ENCODE results near the gene CUX1. TPM values are rescaled to one million over a fixed set of nuclear protein-coding genes. Genes with fewer than 3 reads are reported as not detected.

CUX1 gene
- total and polyA plus RNA-seq, 12 donors, result 34.5 to 176 (median 145) TPM

GRCh38 chr7:101814991-101815825, 2.2 kb upstream of the CUX1 start:
- intact Hi-C loops (cut with DNase I), result loop anchor here in 9 of 10 donors (1.0 to 10.0 kb wide), 18 partner anchors 42 to 422 kb away; no protein-coding TSS in a partner anchor
- peak; percentile 35 to 70 (median 58) for ATAC-seq
- H3K36me3 ChIP-seq, result peaks cover 0 to 5% (median 0%) of the 10 kb centered on the region in 9 donors
- peak; percentile 40 to 63 for DNase-seq
- H3K4me1 ChIP-seq, result peaks cover 5 to 45% (median 35%) of the 10 kb centered on the region in 9 donors
- H3K27ac ChIP-seq, result peak overlapping the region; percentile 47 to 85 (median 74)
- peaks cover 0 to 7% (median 0%) of the 10 kb centered on the region in 7 donors for H3K27me3 ChIP-seq
- no peaks in the 10 kb centered on the region for H3K9me3 ChIP-seq
- H3K4me3 ChIP-seq, result peak overlapping the region; percentile 55 to 91 (median 81)
- TF ChIP-seq CTCF (IDR thresholded peaks at IDR 0.05), result peak; percentile 35 to 66 (median 47)
- WGBS, 2 donors, result 0% methylated on average over 62 to 84 of the region's 89 CpGs

GRCh38 chr7:101815826-101816594, 1.4 kb upstream of the CUX1 start:
- intact Hi-C loops (cut with DNase I), result loop anchor here in 9 of 10 donors (2.0 to 10.0 kb wide), 14 partner anchors 41 to 421 kb away; no protein-coding TSS in a partner anchor
- peak overlapping the region in 9 of 10 donors; percentile 67 to 91 (median 87) for H3K4me3 ChIP-seq
- 1% methylated on average over 37 to 59 of the region's 113 CpGs for WGBS, 2 donors
- TF ChIP-seq CTCF (IDR thresholded peaks at IDR 0.05), result peak in 5 of 9 donors; percentile 5 to 40 (median 34)
- ATAC-seq (peak; percentile 75 to 86 (median 78)), DNase-seq (peak; percentile 74 to 76)
- peak overlapping the region; percentile 50 to 87 (median 76) for H3K27ac ChIP-seq
- peaks cover 0 to 5% (median 0%) of the 10 kb centered on the region in 9 donors for H3K36me3 ChIP-seq
- H3K27me3 ChIP-seq, result peaks cover 0 to 6% (median 0%) of the 10 kb centered on the region in 7 donors
- no peaks in the 10 kb centered on the region for H3K9me3 ChIP-seq
- H3K4me1 ChIP-seq, result peaks cover 5 to 51% (median 35%) of the 10 kb centered on the region in 9 donors

GRCh38 chr7:101816595-101817470, 593 bp upstream of the CUX1 start:
- WGBS, 2 donors, result 0 to 1% methylated on average over 60 to 122 of the region's 130 CpGs
- Histone ChIP-seq H3K36me3 (peaks cover 0 to 5% (median 0%) of the 10 kb centered on the region in 9 donors), H3K4me3 (peak overlapping the region; percentile 62 to 90 (median 80)), H3K27ac (peak overlapping the region in 9 of 10 donors; percentile 56 to 92 (median 81)), H3K4me1 (peaks cover 5 to 53% (median 35%) of the 10 kb centered on the region in 9 donors), H3K27me3 (no peaks in the 10 kb centered on the region), H3K9me3 (no peaks in the 10 kb centered on the region)
- ATAC-seq (peak in 6 of 8 donors; percentile 23 to 53 (median 28)), DNase-seq (peak; percentile 44 to 65)
- intact Hi-C loops (cut with DNase I), result loop anchor here in 8 of 10 donors (2.0 to 10.0 kb wide), 13 partner anchors 40 to 420 kb away; no protein-coding TSS in a partner anchor
- TF ChIP-seq CTCF (IDR thresholded peaks at IDR 0.05), result peak in 1 of 9 donors; percentile 9

Data from heart right ventricle (tissue), 16 donors.